GM19025 (cell line): ENCODE data around the gene GPR21.

ENCODE experiments used
- ATAC-seq: cut with Tn5 transposase; IDR thresholded peaks from one replicate; pipeline ENCODE4 v1.9.1; 2021; ENCODE audit warnings: mild to moderate bottlenecking, low read depth, moderate library complexity; ENCODE audit not compliant: unreplicated experiment

Gene GPR21

DNA sequence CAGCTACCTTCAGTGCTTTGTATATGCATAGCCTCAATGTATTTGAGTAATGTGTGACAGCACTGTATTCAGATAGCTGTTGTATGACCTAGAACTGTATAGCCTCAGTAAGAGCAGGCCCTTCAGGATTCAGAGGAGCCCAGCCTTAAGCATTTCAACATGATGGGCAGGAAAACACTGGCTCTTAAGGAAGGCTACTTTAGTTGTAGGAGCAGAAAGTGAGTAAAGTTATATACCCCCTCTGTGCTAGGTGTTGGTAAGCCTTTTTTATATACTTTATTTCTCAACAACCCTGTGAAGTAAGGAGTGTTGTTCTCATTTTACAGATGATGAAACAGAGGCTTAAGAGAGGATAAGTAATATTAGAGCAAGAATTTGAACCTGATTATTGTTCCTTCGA, 1.5 kb upstream of the GPR21 start:
- no peak for ATAC-seq

GRCh38 chr9:123033864-123034601, 566 bp downstream of the GPR21 start:
- no peak for ATAC-seq

- no peak for ATAC-seq
Observed at GRCh38 chr9:123034881-123035510, 1.5 kb downstream of the GPR21 start.

GRCh38 chr9:123035791-123036190, 2.3 kb downstream of the GPR21 start:
- ATAC-seq: no peak

DNA sequence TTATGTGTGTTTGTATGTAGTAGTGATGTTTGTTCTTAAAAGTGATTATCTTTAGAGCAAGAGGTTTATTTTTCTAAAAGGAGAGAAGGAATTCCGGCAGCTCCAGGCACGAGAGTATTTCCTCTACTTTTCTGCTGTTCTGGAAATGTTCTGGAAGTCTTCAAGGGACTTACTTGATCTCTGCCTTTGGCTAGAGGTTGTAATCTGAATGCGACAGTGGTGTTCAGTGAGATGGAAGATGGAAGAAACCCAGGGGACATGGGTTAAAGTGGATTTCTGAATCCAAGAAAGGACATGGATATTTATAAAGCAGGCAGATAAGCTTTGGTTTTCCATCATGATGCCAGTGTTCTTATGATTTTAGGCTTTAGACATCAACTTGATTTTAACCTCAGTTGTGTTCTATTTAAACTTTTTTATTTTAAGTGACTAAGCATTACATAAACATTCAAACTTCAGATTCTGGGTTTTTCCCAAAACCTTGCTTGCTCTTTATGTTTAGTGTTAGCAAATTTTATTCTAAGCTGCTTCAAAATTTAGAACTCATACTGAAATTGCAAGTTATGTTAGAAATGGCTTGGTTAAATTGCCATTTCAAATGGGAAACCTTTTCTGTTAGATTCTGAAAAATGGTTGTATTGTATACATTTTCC, 3.6 kb downstream of the GPR21 start:
- ATAC-seq: no peak

- ATAC-seq: no peak
Observed at GRCh38 chr9:123039617-123040219, 6.3 kb downstream of the GPR21 start.

DNA sequence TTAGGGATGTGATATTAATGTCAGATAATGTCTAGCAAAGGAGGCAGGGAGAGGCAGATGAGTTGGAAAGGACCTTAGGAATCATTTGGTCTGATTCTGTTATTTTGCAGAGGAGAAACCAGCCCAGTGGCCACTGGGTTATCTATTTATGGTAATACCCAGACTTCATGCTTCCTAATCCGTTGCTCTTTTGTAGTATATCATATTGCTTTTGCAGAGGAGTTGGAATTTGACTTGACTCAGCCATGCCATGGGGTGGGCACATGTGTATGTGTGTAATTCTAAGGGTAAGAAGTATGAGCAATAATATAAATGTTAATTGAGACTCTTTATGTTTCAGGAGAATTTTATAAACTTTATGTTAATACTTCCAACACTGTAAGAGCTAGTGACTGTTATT, 7.3 kb downstream of the GPR21 start:
- no peak for ATAC-seq

GRCh38 chr9:123041489-123041888, 8.0 kb downstream of the GPR21 start:
- ATAC-seq: no peak

DNA sequence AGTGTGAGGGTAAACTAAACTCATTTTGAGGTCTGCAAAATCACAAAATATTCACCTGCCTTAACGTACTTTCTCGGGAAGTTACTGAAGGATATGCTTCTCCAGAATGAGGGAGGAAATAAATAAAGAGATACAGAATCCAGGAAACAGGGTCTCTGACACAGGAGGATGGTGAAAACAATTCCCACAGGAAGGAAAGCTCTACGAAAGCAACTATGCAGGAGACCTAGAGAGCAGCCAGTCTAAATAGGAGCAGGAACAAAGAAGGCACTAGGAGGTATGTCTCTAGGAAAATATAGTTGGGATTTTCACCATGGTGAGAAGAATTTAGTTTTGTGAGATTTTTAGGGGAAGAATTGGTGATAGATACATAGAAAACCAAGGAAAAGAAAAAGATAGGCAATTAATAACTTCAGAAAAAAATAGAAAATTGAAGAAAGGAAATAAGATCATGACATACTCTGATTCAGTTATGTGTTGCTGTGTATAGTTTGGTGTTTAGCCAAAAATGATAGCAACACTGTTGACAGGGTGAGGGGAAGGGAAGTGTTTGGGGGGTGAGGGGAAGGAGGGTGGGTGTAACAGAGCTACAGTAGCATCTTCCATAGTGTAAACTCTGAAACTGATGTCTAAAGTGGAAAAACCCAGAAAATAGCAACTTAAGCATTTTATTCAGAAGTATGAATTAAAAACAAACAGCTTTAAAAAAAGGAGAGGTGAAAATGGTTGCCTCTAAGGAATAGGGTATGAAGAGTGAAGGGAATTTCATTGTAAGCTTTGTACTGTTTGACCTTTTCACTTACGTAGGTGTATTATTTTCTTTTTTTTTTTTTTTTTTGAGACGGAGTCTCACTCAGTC, 9.8 kb downstream of the GPR21 start:
- ATAC-seq: no peak

DNA sequence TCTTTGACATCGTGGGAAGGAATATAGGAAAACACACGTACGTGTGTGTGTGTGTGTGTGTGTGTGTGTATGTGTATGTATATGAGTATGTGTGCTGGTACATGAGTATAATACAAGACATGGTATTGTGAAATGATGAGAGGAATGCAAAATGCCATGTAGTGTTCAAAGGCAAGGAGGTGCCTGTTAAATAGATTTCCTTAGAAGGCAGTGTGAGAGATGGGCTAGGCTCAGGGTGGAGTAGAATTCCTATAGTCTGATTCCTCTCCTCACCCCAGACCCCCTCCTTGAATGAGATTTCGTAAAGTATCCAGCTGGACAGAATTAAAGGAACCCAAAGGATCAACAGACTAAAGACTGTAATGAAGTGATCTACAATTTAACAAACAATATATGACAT, 11.1 kb downstream of the GPR21 start:
- no peak for ATAC-seq

DNA sequence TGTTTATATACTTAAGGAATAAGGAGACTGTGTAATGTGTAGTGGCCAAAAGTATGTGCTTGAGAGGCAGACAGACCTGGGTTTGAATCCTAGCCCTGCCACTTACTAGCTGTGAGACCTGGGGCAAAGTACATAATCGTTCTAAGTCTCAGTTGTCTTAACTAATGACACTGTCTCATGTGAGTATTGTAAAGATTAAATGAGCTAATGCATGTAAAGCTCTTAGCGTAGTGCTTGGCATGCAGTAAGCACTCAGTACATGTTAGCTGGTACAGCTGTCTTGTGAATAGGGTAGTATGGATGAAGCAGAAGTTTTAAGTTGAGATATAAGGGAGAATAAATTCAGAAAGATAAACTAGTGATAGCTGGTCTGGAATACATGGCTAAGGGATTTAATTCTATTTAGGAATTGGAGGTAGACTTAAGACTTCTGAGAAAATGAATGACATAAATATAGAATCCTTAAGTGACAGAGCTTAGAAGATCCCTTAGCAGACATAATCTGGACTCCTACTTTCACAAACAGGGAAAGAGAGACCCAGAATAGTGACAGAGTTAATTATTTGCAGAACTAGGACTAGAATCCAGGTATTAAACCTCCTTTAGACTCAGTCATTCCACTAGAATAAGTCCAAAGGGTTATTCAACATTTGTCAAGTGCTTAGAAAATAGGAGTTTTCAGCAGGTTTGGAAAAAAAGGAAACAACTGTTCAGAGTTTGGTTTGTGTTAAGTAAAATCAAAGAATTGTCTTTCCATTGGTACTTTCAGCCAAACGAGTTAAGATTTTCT, 13.1 kb downstream of the GPR21 start:
- no peak for ATAC-seq

DNA sequence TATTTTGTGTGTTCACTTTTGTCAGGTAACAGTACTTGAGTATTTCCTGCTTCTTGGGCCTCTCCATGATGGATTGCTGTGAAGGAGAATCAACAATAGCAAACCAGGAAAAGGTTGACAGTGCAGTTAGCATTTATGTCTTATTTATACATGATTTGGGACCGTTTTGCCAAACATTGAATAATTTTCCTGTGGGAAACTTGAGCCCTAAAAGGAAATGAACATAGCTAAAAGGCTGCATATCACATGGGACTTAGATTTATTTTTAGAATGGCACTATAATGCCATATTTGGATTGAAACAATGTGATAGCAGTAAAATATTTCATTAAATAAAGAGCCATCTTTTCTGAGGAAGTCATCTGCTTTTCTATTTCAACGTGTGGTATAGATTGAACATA, 15.3 kb downstream of the GPR21 start:
- ATAC-seq: no peak

DNA sequence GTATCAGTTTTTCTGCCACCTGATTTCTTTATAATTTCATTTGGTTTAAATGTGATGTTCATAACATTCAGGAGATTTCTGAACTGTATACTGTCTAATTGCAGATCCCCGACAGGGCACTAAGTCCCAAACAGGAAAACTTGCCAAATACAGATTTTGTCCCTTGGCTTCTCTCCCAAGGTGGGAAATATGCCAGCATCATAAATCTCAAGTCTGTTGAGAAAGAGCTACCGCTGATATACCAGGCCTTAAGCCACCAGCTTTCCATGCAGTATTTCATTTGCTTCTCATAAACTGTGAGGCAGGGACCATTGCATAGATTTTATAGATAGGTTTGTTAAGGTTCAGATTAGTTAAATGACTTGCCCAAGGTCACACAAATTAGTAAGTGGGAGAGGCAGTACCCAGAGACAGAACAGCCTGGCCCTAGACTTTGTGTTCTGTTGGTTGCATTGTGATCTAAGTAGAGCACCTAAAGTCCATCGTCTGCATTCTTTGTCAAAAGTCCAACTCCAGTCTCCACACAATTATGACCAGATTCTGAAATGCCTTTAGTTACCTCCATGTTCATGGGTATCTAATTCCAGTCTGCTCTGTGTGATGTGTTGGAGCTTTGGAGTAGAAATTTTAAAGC, 16.2 kb downstream of the GPR21 start:
- no peak for ATAC-seq

DNA sequence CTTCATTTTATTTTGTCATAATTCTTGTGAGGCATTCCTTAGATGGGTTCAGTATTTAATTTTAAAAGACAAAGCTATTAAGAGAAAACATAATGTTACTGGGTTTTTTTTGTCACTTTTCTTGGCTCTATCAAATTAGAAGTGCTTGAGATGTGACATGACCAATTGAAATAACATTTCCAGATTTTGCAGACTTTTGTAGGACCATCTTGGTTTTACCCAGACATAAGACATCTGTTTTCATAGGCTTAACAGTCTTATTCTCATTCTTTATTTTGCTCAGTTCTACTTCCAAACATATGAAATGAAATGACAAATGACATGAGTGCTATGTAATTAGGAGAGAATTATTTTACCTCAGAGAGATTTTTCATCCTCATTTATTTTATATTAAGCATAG, 19.6 kb downstream of the GPR21 start:
- ATAC-seq: no peak

DNA sequence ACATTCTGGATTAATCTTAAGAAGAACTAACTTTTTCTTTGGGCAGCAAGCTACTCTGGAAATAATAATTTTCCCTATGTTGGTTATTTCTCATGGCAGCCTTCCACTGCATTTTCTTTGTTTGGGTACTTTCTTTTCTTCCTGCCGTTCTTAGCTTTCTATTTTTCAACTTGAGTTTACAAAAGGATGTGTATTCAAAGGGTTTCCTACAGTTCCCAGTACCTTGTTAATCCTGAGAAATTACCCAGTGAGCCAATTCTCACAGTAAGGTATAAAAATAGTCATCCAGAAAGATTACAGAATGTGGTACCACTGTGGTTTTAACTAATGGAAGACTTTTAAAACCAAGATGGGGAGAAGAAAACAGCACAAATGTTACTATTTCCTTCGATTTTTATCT, 20.2 kb downstream of the GPR21 start:
- no peak for ATAC-seq

DNA sequence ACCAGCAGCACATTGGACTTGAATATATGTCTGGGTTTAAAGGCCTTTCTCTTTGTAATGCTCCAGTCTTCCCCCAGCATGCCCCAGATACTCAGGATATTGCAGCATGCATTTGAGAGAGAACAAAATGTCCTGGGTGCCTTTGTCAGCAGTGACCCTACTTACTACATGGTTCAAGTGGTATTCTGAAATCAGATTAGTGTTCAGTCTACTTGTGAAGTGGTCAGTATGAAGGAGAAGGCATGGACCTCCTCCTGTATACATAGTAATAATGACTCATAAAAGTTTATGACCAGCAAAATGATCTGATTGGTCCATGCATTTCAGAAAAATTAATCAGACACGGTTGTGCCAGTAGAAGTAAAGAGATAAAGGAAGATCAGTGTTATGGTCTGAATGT, 25.4 kb downstream of the GPR21 start:
- ATAC-seq: no peak

DNA sequence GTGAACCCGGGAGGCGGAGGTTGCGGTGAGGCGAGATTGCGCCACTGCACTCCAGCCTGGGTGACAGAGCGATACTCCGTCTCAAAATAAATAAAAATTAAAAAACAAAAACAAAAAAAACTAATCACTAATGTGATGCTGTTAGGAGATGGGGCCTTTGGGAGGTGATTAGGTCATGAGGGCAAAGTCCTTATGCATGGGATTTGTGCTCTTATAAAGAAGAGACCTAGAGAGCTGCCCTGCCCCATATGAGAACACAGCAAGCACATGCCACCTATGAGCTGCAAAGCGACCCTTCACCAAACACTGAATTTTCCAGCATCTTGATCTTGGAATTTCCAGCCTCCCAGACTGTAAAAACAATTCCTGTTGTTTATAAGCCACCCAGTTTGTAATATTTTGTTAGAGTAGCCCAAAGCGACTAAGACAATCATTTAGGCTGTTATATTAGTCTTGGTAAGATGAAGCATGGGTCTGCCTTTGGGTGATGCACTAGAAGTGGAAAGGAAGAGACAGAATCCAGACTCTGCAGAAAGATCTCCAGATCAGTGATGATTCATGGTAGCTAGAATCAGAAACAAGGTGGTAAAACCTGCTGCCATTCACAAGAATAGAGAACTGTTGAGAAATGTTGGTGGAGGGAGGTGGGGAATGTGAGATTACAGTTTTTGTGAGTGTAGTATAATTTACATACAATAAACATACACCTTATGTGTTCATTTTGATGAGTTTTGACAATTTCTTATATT, 26.2 kb downstream of the GPR21 start:
- no peak for ATAC-seq

- no peak for ATAC-seq
Observed at GRCh38 chr9:123061216-123061615, 27.7 kb downstream of the GPR21 start.
